DND-41 (cell line): ENCODE data around the gene ANKRD12.

Source experiments
- CTCF ChIP-seq: IDR thresholded peaks from 2 replicates; pipeline ENCODE4 v1.5.1; 2012; ENCODE audit warnings: borderline replicate concordance, low read length, moderate library complexity, mild to moderate bottlenecking; ENCODE audit not compliant: poor library complexity, severe bottlenecking; ENCODE audit errors: extremely low read depth
- EZH2 ChIP-seq: IDR thresholded peaks from 3 replicates; pipeline ENCODE4 v1.6.1; 2012; ENCODE audit warnings: borderline replicate concordance, low read depth, mild to moderate bottlenecking, moderate library complexity, low read length, inconsistent platforms; ENCODE audit not compliant: severe bottlenecking

GRCh38 chr18:9217743-9218451 is 81.3 kb downstream of the ANKRD12 start:
- TF ChIP-seq CTCF (no peak), EZH2 (no peak)
